OCI-LY7 (cell line): Measurements from ENCODE around the gene RNF138. TPM values are rescaled to one million over a fixed set of nuclear protein-coding genes. Genes with fewer than 3 reads are reported as not detected.

ENCODE experiments used
- BruUV-seq: library from RNA; stranded (reverse); fragments of 400-500 nt; replicated peaks from 2 replicates; lab custom pipeline; 2021; lab: Mats Ljungman, UMichigan
- CTCF ChIA-PET: fragments of 300-600 bp; sonication (Branson Sonifier 250); formaldehyde crosslinking; loops from one replicate; lab custom pipeline; 2022; ENCODE audit warnings: antibody characterized with exemption; ENCODE audit not compliant: unreplicated experiment; lab: Charles Lee
- POLR2A ChIA-PET: fragments of 300-600 bp; sonication (Branson Sonifier 250); formaldehyde crosslinking; loops from one replicate; lab custom pipeline; 2022; ENCODE audit warnings: antibody characterized with exemption; lab: Charles Lee
- DNase-seq: peaks from one replicate; pipeline ENCODE4 v3.0.0-alpha.2; 2015; ENCODE audit warnings: low spot score
- H2AFZ ChIP-seq: fragments of 200-600 bp; sonication (generic), shearing (Covaris generic); 2 replicates; pipeline ENCODE4 v1.6.1; 2014; ENCODE audit warnings: mild to moderate bottlenecking, antibody characterized with exemption, low read length, moderate library complexity
- H3K27ac ChIP-seq: fragments of 200-600 bp; sonication (generic); 2 replicates; pipeline ENCODE4 v1.5.1; 2014; ENCODE audit warnings: mixed run types, low read depth, mild to moderate bottlenecking, moderate library complexity, low read length, inconsistent platforms; ENCODE audit not compliant: poor library complexity, severe bottlenecking
- H3K36me3 ChIP-seq: fragments of 200-600 bp; sonication (generic); 2 replicates; pipeline ENCODE4 v1.6.1; 2014; ENCODE audit warnings: mild to moderate bottlenecking, antibody characterized with exemption, low read length, moderate library complexity, mixed read lengths; ENCODE audit not compliant: insufficient read depth
- H3K4me1 ChIP-seq: fragments of 200-600 bp; sonication (generic); 2 replicates; pipeline ENCODE4 v1.5.1; 2014; ENCODE audit warnings: mild to moderate bottlenecking, low read length; ENCODE audit not compliant: insufficient read depth, poor library complexity, severe bottlenecking
- H3K4me2 ChIP-seq: fragments of 200-600 bp; sonication (generic); 2 replicates; pipeline ENCODE4 v1.6.1; 2014; ENCODE audit warnings: mild to moderate bottlenecking, low read length
- H3K4me3 ChIP-seq: fragments of 200-600 bp; sonication (generic); 2 replicates; pipeline ENCODE4 v1.5.1; 2014; ENCODE audit warnings: mild to moderate bottlenecking, low read depth, low read length; ENCODE audit not compliant: poor library complexity, severe bottlenecking
- H3K79me2 ChIP-seq: fragments of 200-600 bp; sonication (generic); 2 replicates; pipeline ENCODE4 v1.6.1; 2016; ENCODE audit warnings: low read depth, mild to moderate bottlenecking, low read length, moderate library complexity, mixed read lengths; ENCODE audit not compliant: insufficient read depth
- H3K9me2 ChIP-seq: fragments of 200-600 bp; sonication (generic); 2 replicates; pipeline ENCODE4 v1.6.1; 2016; ENCODE audit warnings: mild to moderate bottlenecking, low read length, mixed read lengths; ENCODE audit not compliant: insufficient read depth
- H3K9me3 ChIP-seq: fragments of 200-600 bp; sonication (generic); 2 replicates; pipeline ENCODE4 v1.6.1; 2014; ENCODE audit warnings: mild to moderate bottlenecking, mixed run types, low read length, mixed read lengths
- H4K20me1 ChIP-seq: fragments of 200-600 bp; sonication (generic); 2 replicates; pipeline ENCODE4 v1.6.1; 2014; ENCODE audit warnings: mild to moderate bottlenecking, antibody characterized with exemption, low read length, moderate library complexity, mixed read lengths; ENCODE audit not compliant: insufficient read depth
- CTCF ChIP-seq: fragments of 200-600 bp; sonication (generic); conservative IDR thresholded peaks from 2 replicates; pipeline ENCODE4 v1.5.1; 2014; ENCODE audit warnings: mild to moderate bottlenecking, antibody characterized with exemption, low read length, moderate library complexity, mixed read lengths
- EZH2phosphoT487 ChIP-seq: fragments of 200-600 bp; sonication (generic); IDR thresholded peaks from 2 replicates; pipeline ENCODE4 v1.6.1; 2018; ENCODE audit warnings: low read depth, borderline replicate concordance, mild to moderate bottlenecking, mixed run types, antibody characterized with exemption, low read length, moderate library complexity, mixed read lengths
- intact Hi-C: fragments of 100-400 bp; cut with micrococcal nuclease; formaldehyde crosslinking; loops from one replicate; pipeline ENCODE4 v1.10.0; 2022; ENCODE audit not compliant: unreplicated experiment
- total RNA-seq, 2 experiments: library from RNA; depleted of rRNA in 1 of 2; stranded (reverse); fragments of >200 nt in 1 of 2; shearing (Covaris generic) in 1 of 2; gene quantifications; 2 replicates each; pipeline ENCODE4 v1.2.3, GENCODE V29; 2014 to 2022

RNF138 gene
- total RNA-seq, 2 experiments from 2014 or later, result 25.8 to 32.7 TPM

- peak; percentile 91 for DNase-seq
- Histone ChIP-seq H3K4me2 (peak overlapping the region; percentile 78), H4K20me1 (peaks cover 9% of the 10 kb centered on the region; the same call in 1 of the 2 replicates), H3K9me2 (no peaks in the 10 kb centered on the region), H3K4me3 (peak overlapping the region; percentile 96), H3K27ac (peak overlapping the region; percentile 97), H2AFZ (0 out of 2 replicates have a peak overlapping the region, but pooled peaks have one; percentile 17), H3K79me2 (peaks cover 50% of the 10 kb centered on the region), H3K36me3 (peaks cover 30% of the 10 kb centered on the region), H3K4me1 (peaks cover 25% of the 10 kb centered on the region), H3K9me3 (no peaks in the 10 kb centered on the region)
- TF ChIP-seq EZH2phosphoT487 (no peak), CTCF (no peak)
- CTCF ChIA-PET, result no interaction called here
- BruUV-seq, result no TSS peak
- intact Hi-C loops, result loop anchor here (1.0 to 5.0 kb wide), 3 partner anchors 74 to 405 kb away; partner anchors contain the start of genes RNF125 and TRAPPC8
- POLR2A ChIA-PET, result interaction anchor here (0.9 kb wide), 1 partner anchor 73 kb away, joined by 5 read pairs; no protein-coding TSS in a partner anchor
Measured at GRCh38 chr18:32092422-32093101, 888 bp downstream of the RNF138 start.

- ChIA-PET CTCF (no interaction called here), POLR2A (no interaction called here)
- Histone ChIP-seq H3K4me3 (peak overlapping the region; percentile 96), H3K27ac (peak overlapping the region; percentile 64), H3K79me2 (peaks cover 55% of the 10 kb centered on the region), H3K9me3 (no peaks in the 10 kb centered on the region), H4K20me1 (peaks cover 9% of the 10 kb centered on the region; the same call in 1 of the 2 replicates), H3K4me2 (peak overlapping the region; percentile 78), H3K4me1 (peaks cover 25% of the 10 kb centered on the region), H2AFZ (0 out of 2 replicates have a peak overlapping the region, but pooled peaks have one; percentile 17), H3K36me3 (peaks cover 30% of the 10 kb centered on the region), H3K9me2 (no peaks in the 10 kb centered on the region)
- intact Hi-C loops, result loop anchor here (5.0 kb wide), 1 partner anchor 406 kb away; no protein-coding TSS in a partner anchor
- TF ChIP-seq CTCF (no peak), EZH2phosphoT487 (no peak)
- peak; percentile 39 for DNase-seq
- no TSS peak for BruUV-seq
Measured at GRCh38 chr18:32093102-32093511, 1.4 kb downstream of the RNF138 start.

- DNase-seq, result no peak
- BruUV-seq, result no TSS peak
- no peaks in the 10 kb centered on the region for H3K9me2 ChIP-seq
- H2AFZ ChIP-seq, result no peak overlapping the region
- POLR2A ChIA-PET, result no interaction called here
- CTCF ChIA-PET, result no interaction called here
- H3K36me3 ChIP-seq, result peaks cover 30% of the 10 kb centered on the region
- no peak for TF ChIP-seq EZH2phosphoT487
- TF ChIP-seq CTCF, result no peak
- peaks cover 25% of the 10 kb centered on the region for H3K4me1 ChIP-seq
- peak overlapping the region; percentile 96 for H3K4me3 ChIP-seq
- H4K20me1 ChIP-seq, result peaks cover 9% of the 10 kb centered on the region; the same call in 1 of the 2 replicates
- intact Hi-C loops, result loop anchor here (5.0 kb wide), 1 partner anchor 406 kb away; no protein-coding TSS in a partner anchor
- H3K9me3 ChIP-seq, result no peaks in the 10 kb centered on the region
- peak overlapping the region; percentile 78 for H3K4me2 ChIP-seq
- H3K27ac ChIP-seq, result peak overlapping the region; percentile 64
- peaks cover 59% of the 10 kb centered on the region for H3K79me2 ChIP-seq
Measured at GRCh38 chr18:32093523-32093922, 1.8 kb downstream of the RNF138 start.
